T-helper 9 cell (primary cell): ENCODE measurements around the gene HES3.
"Not testable (repeated sequence)": the region's sequence is repeated elsewhere in the genome, so short reads cannot be mapped to it uniquely, and the experiment has no call there.

Source experiments
- DNase-seq: peaks from one replicate; pipeline ENCODE4 v3.0.0-alpha.2; 2020
- total RNA-seq, 2 donors: gene quantifications; one replicate each; lab custom pipeline; 2026; lab: John Stamatoyannopoulos, UW

Gene HES3
- total RNA-seq, result 0 reads per million in 2 donors

GRCh38 chr1:6243993-6244392, at the start of gene HES3:
Gene HES3 (plus strand): TSS chr1:6244179. CDS start chr1:6244366, 187 bp downstream.
- DNase-seq, result no peak

- no peak for DNase-seq
Measured at GRCh38 chr1:6197746-6198427, 46.1 kb upstream of the HES3 start.

- no peak for DNase-seq
Measured at GRCh38 chr1:6198646-6199297, 45.2 kb upstream of the HES3 start.

- peak; percentile 91 for DNase-seq
Measured at GRCh38 chr1:6199298-6200187, 44.4 kb upstream of the HES3 start, which contains the start of gene RPL22. Gene RPL22 (minus strand): TSS chr1:6199595. CDS start chr1:6199573, 22 bp downstream.

GRCh38 chr1:6200188-6200809, 43.7 kb upstream of the HES3 start:
- no peak for DNase-seq

GRCh38 chr1:6202256-6202655, 41.7 kb upstream of the HES3 start:
- DNase-seq, result no peak

- DNase-seq, result peak; percentile 57
Measured at GRCh38 chr1:6205849-6206519, 38.0 kb upstream of the HES3 start, which contains the start of gene RNF207. Gene RNF207 (plus strand): TSS chr1:6206119. CDS start chr1:6206536, 417 bp downstream.

- no peak for DNase-seq
Measured at GRCh38 chr1:6206520-6206855, 37.5 kb upstream of the HES3 start.

GRCh38 chr1:6207075-6207885, 36.7 kb upstream of the HES3 start:
- no peak for DNase-seq

GRCh38 chr1:6207921-6208320, 36.1 kb upstream of the HES3 start:
- DNase-seq, result no peak

GRCh38 chr1:6208723-6209660, 35.0 kb upstream of the HES3 start:
- DNase-seq, result no peak

- DNase-seq, result no peak
Measured at GRCh38 chr1:6209661-6210580, 34.1 kb upstream of the HES3 start.

- DNase-seq, result no peak
Measured at GRCh38 chr1:6210591-6211355, 33.2 kb upstream of the HES3 start.

- DNase-seq, result no peak
Measured at GRCh38 chr1:6211731-6212130, 32.2 kb upstream of the HES3 start.

- no peak for DNase-seq
Measured at GRCh38 chr1:6212193-6212959, 31.6 kb upstream of the HES3 start.

GRCh38 chr1:6218375-6219164, 25.4 kb upstream of the HES3 start:
- no peak for DNase-seq

GRCh38 chr1:6219641-6220040, 24.3 kb upstream of the HES3 start:
- not testable (repeated sequence) for DNase-seq
